HepG2 (cell line): ENCODE data around the gene PSMC3IP. TPM values are rescaled to one million over a fixed set of nuclear protein-coding genes. Genes with fewer than 3 reads are reported as not detected.

Experiments used
- CENPX ChIP-seq: sonication (generic); formaldehyde crosslinking; IDR thresholded peaks from 2 replicates; pipeline ENCODE4 v1.9.0; 2021; ENCODE audit warnings: mild to moderate bottlenecking, missing genetic modification reagents, moderate library complexity
- GTF3A ChIP-seq: sonication (generic); formaldehyde crosslinking; conservative IDR thresholded peaks from 2 replicates; pipeline ENCODE4 v1.4.0; 2020; ENCODE audit warnings: mild to moderate bottlenecking, missing genetic modification reagents
- NFE2L2 ChIP-seq: fragments of 150-350 bp; IDR thresholded peaks from 2 replicates; pipeline ENCODE4 v1.6.1; 2014; ENCODE audit warnings: low read length
- NFIC ChIP-seq: IDR thresholded peaks from 2 replicates; pipeline ENCODE4 v1.6.1; 2012; ENCODE audit warnings: mild to moderate bottlenecking, low read length, inconsistent platforms
- PHF5A ChIP-seq: IDR thresholded peaks from one replicate; pipeline ENCODE4 v1.6.1; 2018; ENCODE audit warnings: low read depth, missing genetic modification reagents; ENCODE audit not compliant: unreplicated experiment
- RFX5 ChIP-seq: IDR thresholded peaks from 2 replicates; pipeline ENCODE4 v1.6.1; 2011; ENCODE audit warnings: low read depth, low read length, improper control_type of control experiment
- ZFP36L1 ChIP-seq: sonication (generic); formaldehyde crosslinking; IDR thresholded peaks from 2 replicates; pipeline ENCODE4 v1.8.0; 2022; ENCODE audit warnings: mild to moderate bottlenecking, missing genetic modification reagents, moderate library complexity
- ZFP90 ChIP-seq: sonication (generic); formaldehyde crosslinking; IDR thresholded peaks from 2 replicates; pipeline ENCODE4 v1.8.0; 2022; ENCODE audit warnings: missing genetic modification reagents, mild to moderate bottlenecking, inconsistent platforms, borderline replicate concordance
- ZNF207 ChIP-seq: fragments of 450-650 bp; IDR thresholded peaks from 2 replicates; pipeline ENCODE4 v1.6.1; 2016; ENCODE audit warnings: antibody characterized with exemption, borderline replicate concordance
- ZNF678 ChIP-seq: sonication (generic); formaldehyde crosslinking; IDR thresholded peaks from 2 replicates; pipeline ENCODE4 v1.4.0; 2020; ENCODE audit warnings: mild to moderate bottlenecking, missing genetic modification reagents
- ZNF790 ChIP-seq: sonication (generic); formaldehyde crosslinking; IDR thresholded peaks from 2 replicates; pipeline ENCODE4 v1.8.0; 2022; ENCODE audit warnings: missing genetic modification reagents, mild to moderate bottlenecking, borderline replicate concordance
- polyA plus RNA-seq, 8 experiments: library from polyadenylated mRNA; depleted of rRNA in 3 of 8; stranded (reverse) in 7 of 8; unstranded in 1 of 8; fragments of >200 nt; fragmentation: Illumina TruSeq in 4 of 8; extraction: Trizol in 4 of 8; gene quantifications; 2 replicates each; pipeline versions ENCODE4 v1.2.1 to v1.2.3, GENCODE V29; 2011 to 2016; ENCODE audit warnings: low read depth in 4 of 8, missing spikeins in 1 of 8, mixed read lengths in 1 of 8; ENCODE audit not compliant: insufficient read depth in 1 of 8
- total RNA-seq, 5 experiments: library from RNA; depleted of rRNA; stranded (reverse); fragments of >200 nt; fragmentation: Illumina TruSeq; extraction: Trizol; gene quantifications; 2 replicates each; pipeline ENCODE4 v1.2.3, GENCODE V29; 2016; ENCODE audit warnings: low read depth in 1 of 5
- TF ChIP-seq, protein P1 (sequence below): sonication (generic); formaldehyde crosslinking; conservative IDR thresholded peaks from 2 replicates; pipeline ENCODE4 v1.4.0; 2020; ENCODE audit warnings: missing genetic modification reagents
- TF ChIP-seq, protein P2 (sequence below): IDR thresholded peaks from 2 replicates; pipeline ENCODE4 v1.6.1; 2012; ENCODE audit warnings: inconsistent platforms
- TF ChIP-seq, protein P3 (sequence below): sonication (generic); formaldehyde crosslinking; IDR thresholded peaks from 2 replicates; pipeline ENCODE4 v1.4.0; 2020; ENCODE audit warnings: missing genetic modification reagents
- TF ChIP-seq, protein P4 (sequence below): sonication (generic); formaldehyde crosslinking; IDR thresholded peaks from 2 replicates; pipeline ENCODE4 v1.8.1; 2023; ENCODE audit warnings: mild to moderate bottlenecking, missing genetic modification reagents, borderline replicate concordance
- TF ChIP-seq, protein P5 (sequence below): IDR thresholded peaks from 2 replicates; pipeline ENCODE4 v1.6.1; 2016; ENCODE audit warnings: missing biosample characterization, missing genetic modification reagents, low read depth
- TF ChIP-seq, protein P6 (sequence below): sonication (generic); formaldehyde crosslinking; IDR thresholded peaks from 2 replicates; pipeline ENCODE4 v1.4.0; 2020; ENCODE audit warnings: missing genetic modification reagents, low read depth, mild to moderate bottlenecking, borderline replicate concordance
- TF ChIP-seq, protein P7 (sequence below): sonication (generic); formaldehyde crosslinking; IDR thresholded peaks from 2 replicates; pipeline ENCODE4 v1.8.0; 2022; ENCODE audit warnings: missing genetic modification reagents, mild to moderate bottlenecking, borderline replicate concordance

Gene PSMC3IP
- total and polyA plus RNA-seq, 2 of the 13 experiments (the other 11 are each of a cell fraction or from before 2014, with no cell fraction given): 6.5 to 22.4 TPM

DNA sequence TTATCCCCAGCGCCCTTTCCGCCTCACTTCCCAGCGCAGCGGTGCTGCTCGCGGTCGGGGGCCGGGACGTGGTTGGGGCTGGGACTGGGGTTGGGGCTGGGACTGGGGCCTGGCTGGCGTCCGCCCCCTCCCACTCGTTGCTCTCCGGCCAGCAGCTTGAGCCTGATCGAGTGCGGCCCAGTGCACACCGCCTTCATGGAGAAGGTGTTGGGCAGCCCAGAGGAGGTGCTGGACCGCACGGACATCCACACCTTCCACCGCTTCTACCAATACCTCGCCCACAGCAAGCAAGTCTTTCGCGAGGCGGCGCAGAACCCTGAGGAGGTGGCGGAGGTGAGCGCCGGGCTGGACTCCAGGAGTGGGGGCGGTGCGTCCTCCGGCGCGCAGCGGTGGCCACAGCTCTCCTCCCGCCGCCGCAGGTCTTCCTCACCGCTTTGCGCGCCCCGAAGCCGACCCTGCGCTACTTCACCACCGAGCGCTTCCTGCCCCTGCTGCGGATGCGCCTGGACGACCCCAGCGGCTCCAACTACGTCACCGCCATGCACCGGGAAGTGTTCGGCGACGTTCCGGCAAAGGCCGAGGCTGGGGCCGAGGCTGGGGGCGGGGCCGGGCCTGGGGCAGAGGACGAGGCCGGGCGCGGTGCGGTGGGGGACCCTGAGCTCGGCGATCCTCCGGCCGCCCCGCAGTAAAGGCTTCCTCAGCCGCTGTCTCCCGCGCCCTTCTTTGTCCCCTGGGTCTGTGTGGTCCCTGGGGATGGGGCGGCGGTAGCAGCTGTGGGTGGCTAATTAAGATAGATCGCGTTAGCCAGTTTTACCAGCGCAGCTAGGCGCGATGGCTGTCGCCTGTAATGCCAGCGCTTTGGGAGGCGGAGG is 23.0 kb downstream of the PSMC3IP start (continued):
- TF ChIP-seq, protein P1, sequence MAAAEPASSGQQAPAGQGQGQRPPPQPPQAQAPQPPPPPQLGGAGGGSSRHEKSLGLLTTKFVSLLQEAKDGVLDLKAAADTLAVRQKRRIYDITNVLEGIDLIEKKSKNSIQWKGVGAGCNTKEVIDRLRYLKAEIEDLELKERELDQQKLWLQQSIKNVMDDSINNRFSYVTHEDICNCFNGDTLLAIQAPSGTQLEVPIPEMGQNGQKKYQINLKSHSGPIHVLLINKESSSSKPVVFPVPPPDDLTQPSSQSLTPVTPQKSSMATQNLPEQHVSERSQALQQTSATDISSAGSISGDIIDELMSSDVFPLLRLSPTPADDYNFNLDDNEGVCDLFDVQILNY (CRISPR knock-in tag): no peak; the same call in 1 of the 2 replicates
- TF ChIP-seq CENPX (CRISPR knock-in tag): no peak
- TF ChIP-seq ZFP90 (CRISPR knock-in tag): peak; percentile 78; the same call in 1 of the 2 replicates
- TF ChIP-seq, protein P2, sequence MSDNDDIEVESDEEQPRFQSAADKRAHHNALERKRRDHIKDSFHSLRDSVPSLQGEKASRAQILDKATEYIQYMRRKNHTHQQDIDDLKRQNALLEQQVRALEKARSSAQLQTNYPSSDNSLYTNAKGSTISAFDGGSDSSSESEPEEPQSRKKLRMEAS: peak; percentile 95
- TF ChIP-seq ZNF207: no peak
- TF ChIP-seq NFIC: no peak
- no peak for TF ChIP-seq NFE2L2
- TF ChIP-seq, protein P3, sequence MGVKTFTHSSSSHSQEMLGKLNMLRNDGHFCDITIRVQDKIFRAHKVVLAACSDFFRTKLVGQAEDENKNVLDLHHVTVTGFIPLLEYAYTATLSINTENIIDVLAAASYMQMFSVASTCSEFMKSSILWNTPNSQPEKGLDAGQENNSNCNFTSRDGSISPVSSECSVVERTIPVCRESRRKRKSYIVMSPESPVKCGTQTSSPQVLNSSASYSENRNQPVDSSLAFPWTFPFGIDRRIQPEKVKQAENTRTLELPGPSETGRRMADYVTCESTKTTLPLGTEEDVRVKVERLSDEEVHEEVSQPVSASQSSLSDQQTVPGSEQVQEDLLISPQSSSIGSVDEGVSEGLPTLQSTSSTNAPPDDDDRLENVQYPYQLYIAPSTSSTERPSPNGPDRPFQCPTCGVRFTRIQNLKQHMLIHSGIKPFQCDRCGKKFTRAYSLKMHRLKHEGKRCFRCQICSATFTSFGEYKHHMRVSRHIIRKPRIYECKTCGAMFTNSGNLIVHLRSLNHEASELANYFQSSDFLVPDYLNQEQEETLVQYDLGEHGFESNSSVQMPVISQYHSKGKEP (CRISPR knock-in tag): no peak
- peak; percentile 59 for TF ChIP-seq RFX5
- TF ChIP-seq GTF3A: peak; percentile 89; the same call in 1 of the 2 replicates
- TF ChIP-seq, protein P4, sequence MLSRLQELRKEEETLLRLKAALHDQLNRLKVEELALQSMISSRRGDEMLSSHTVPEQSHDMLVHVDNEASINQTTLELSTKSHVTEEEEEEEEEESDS (CRISPR knock-in tag): no peak
- TF ChIP-seq PHF5A (CRISPR knock-in tag): no peak
- TF ChIP-seq, protein P5, sequence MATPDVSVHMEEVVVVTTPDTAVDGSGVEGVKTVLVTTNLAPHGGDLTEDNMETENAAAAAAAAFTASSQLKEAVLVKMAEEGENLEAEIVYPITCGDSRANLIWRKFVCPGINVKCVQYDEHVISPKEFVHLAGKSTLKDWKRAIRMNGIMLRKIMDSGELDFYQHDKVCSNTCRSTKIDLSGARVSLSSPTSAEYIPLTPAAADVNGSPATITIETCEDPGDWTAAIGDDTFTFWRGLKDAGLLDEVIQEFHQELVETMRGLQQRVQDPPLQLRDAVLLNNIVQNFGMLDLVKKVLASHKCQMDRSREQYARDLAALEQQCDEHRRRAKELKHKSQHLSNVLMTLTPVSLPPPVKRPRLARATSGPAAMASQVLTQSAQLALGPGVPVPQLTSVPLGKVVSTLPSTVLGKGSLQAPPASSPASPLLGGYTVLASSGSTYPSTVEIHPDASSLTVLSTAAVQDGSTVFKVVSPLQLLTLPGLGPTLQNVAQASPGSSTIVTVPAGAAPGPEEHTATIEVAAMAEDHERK (CRISPR knock-in tag): peak; percentile 66; the same call in 1 of the 2 replicates
- peak; percentile 96 for TF ChIP-seq ZFP36L1
- TF ChIP-seq, protein P6, sequence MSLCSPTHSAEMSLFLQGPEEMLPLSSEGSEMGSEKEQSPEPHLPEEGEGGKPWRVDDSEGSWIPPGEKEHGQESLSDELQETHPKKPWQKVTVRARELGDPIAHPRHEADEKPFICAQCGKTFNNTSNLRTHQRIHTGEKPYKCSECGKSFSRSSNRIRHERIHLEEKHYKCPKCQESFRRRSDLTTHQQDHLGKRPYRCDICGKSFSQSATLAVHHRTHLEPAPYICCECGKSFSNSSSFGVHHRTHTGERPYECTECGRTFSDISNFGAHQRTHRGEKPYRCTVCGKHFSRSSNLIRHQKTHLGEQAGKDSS (CRISPR knock-in tag): peak; percentile 59; the same call in 1 of the 2 replicates
- TF ChIP-seq, protein P7, sequence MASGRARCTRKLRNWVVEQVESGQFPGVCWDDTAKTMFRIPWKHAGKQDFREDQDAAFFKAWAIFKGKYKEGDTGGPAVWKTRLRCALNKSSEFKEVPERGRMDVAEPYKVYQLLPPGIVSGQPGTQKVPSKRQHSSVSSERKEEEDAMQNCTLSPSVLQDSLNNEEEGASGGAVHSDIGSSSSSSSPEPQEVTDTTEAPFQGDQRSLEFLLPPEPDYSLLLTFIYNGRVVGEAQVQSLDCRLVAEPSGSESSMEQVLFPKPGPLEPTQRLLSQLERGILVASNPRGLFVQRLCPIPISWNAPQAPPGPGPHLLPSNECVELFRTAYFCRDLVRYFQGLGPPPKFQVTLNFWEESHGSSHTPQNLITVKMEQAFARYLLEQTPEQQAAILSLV (CRISPR knock-in tag): peak; percentile 97
- no peak; the same call in 1 of the 2 replicates for TF ChIP-seq ZNF678 (CRISPR knock-in tag)
- 0 out of 2 replicates have a peak, but pooled peaks have one; percentile 42 for TF ChIP-seq ZNF790 (CRISPR knock-in tag)
